K562 (cell line): Measurements from ENCODE around the gene PLTP. TPM values are rescaled to one million over a fixed set of nuclear protein-coding genes. Genes with fewer than 3 reads are reported as not detected.

Experiments used
- ATAC-seq: fragments of 200-7000 bp; cut with Tn5 transposase; 3 replicates; pipeline ENCODE4 v1.9.1; 2020; ENCODE audit warnings: moderate library complexity
- BruUV-seq: library from RNA; stranded (reverse); fragments of 400-500 nt; replicated peaks from 2 replicates; lab custom pipeline; 2021; lab: Mats Ljungman, UMichigan
- CTCF ChIA-PET: fragments of 300-600 bp; formaldehyde crosslinking; extraction: SDS; loops from one replicate; lab custom pipeline; 2021; ENCODE audit warnings: low intra/inter-chr PET ratio; lab: Yijun Ruan, JAX
- POLR2A ChIA-PET: fragments of 300-600, 350-650 bp; sonication (Branson Sonifier 250); formaldehyde crosslinking; extraction: SDS; loops from one replicate; lab custom pipeline; 2021; ENCODE audit warnings: antibody characterized with exemption, inconsistent platforms; lab: Yijun Ruan, JAX
- DNase-seq, 4 experiments: peaks; one replicate each; pipeline versions ENCODE4 v3.0.0 to v3.0.0-alpha.2; 2011 to 2018; ENCODE audit warnings: low spot score in 3 of 4, mixed read lengths in 3 of 4; ENCODE audit errors: extremely low read depth in 1 of 4
- FAIRE-seq: peaks from 2 replicates; lab custom pipeline; 2011; peaks lifted over from hg19 to GRCh38; lab: Jason Lieb, UNC
- H2AFZ ChIP-seq: 2 replicates; pipeline ENCODE4 v1.6.0; 2011; ENCODE audit warnings: low read depth, low read length, control low read depth, inconsistent platforms
- H3K27ac ChIP-seq: fragments of 200-600 bp; 3 replicates; pipeline ENCODE4 v1.8.0; 2011; ENCODE audit warnings: low read depth, mild to moderate bottlenecking, control low read depth, inconsistent platforms, low read length, moderate library complexity, mixed read lengths; ENCODE audit errors: extremely low read depth
- H3K27me3 ChIP-seq, 2 experiments: fragments of 300-600 bp in 1 of 2; 2 replicates in 1 of 2; 3 replicates in 1 of 2; pipeline versions ENCODE4 v1.6.0 to v1.8.0; 2011; ENCODE audit warnings: inconsistent platforms in 2 of 2, low read length in 2 of 2, mild to moderate bottlenecking in 1 of 2, mixed read lengths in 1 of 2, moderate library complexity in 1 of 2; ENCODE audit not compliant: control insufficient read depth in 2 of 2, insufficient read depth in 2 of 2
- H3K36me3 ChIP-seq: fragments of 300-600 bp; 3 replicates; pipeline ENCODE4 v1.8.0; 2011; ENCODE audit warnings: mild to moderate bottlenecking, low read length, inconsistent platforms; ENCODE audit not compliant: control insufficient read depth, insufficient read depth
- H3K4me1 ChIP-seq, 2 experiments: fragments of 200-600 bp in 1 of 2; replicated peaks in 1 of 2; 2 replicates in 1 of 2; 3 replicates in 1 of 2; pipeline versions ENCODE4 v1.5.1 to v1.8.0; 2011; ENCODE audit warnings: inconsistent platforms in 2 of 2, low read length in 2 of 2, mild to moderate bottlenecking in 1 of 2, mixed read lengths in 1 of 2, moderate library complexity in 1 of 2; ENCODE audit not compliant: control insufficient read depth in 2 of 2, insufficient read depth in 2 of 2
- H3K4me2 ChIP-seq: 2 replicates; pipeline ENCODE4 v1.6.1; 2011; ENCODE audit warnings: low read length, control low read depth, inconsistent platforms, mixed read lengths; ENCODE audit not compliant: insufficient read depth
- H3K4me3 ChIP-seq: fragments of 200-600 bp; sonication (generic), shearing (Covaris generic); 2 replicates; pipeline ENCODE4 v1.5.1; 2016; ENCODE audit warnings: control low read depth, inconsistent platforms
- H3K79me2 ChIP-seq: fragments of 200-600 bp; 3 replicates; pipeline ENCODE4 v1.8.0; 2011; ENCODE audit warnings: low read length, inconsistent platforms; ENCODE audit not compliant: control insufficient read depth, insufficient read depth
- H3K9ac ChIP-seq, 2 experiments: 2 replicates each; pipeline versions ENCODE4 v1.6.0 to v1.6.1; 2011; ENCODE audit warnings: low read depth in 2 of 2, low read length in 2 of 2, control low read depth in 1 of 2, inconsistent platforms in 1 of 2, mild to moderate bottlenecking in 1 of 2, mixed read lengths in 1 of 2; ENCODE audit not compliant: insufficient read depth in 1 of 2
- H3K9me1 ChIP-seq: one replicate; pipeline ENCODE4 v1.6.0; 2011; ENCODE audit warnings: inconsistent platforms, mild to moderate bottlenecking, low read length, moderate library complexity; ENCODE audit not compliant: control insufficient read depth, insufficient read depth
- H3K9me3 ChIP-seq: replicated peaks from 2 replicates; pipeline ENCODE4 v1.5.1; 2011; ENCODE audit warnings: low read depth, low read length, inconsistent platforms; ENCODE audit not compliant: control insufficient read depth, insufficient read depth
- H4K20me1 ChIP-seq: replicated peaks from 2 replicates; pipeline ENCODE4 v1.6.1; 2011; ENCODE audit warnings: low read length, inconsistent platforms, mixed read lengths; ENCODE audit not compliant: control insufficient read depth, insufficient read depth
- CHD7 ChIP-seq: fragments of 200-600 bp; sonication (generic); IDR thresholded peaks from one replicate; pipeline ENCODE4 v1.6.1; 2012; ENCODE audit warnings: mild to moderate bottlenecking, low read depth, low read length, inconsistent platforms
- CTBP1 ChIP-seq: fragments of 450-650 bp; IDR thresholded peaks from 2 replicates; pipeline ENCODE4 v1.6.1; 2016; ENCODE audit warnings: borderline replicate concordance
- HINFP ChIP-seq: fragments of 450-650 bp; conservative IDR thresholded peaks from 2 replicates; pipeline ENCODE4 v1.6.1; 2016; ENCODE audit warnings: missing genetic modification characterization, low read depth, mild to moderate bottlenecking, control low read depth, missing compliant biosample characterization
- IRF1 ChIP-seq: sonication (generic); formaldehyde crosslinking; IDR thresholded peaks from 2 replicates; pipeline ENCODE4 v1.8.0; 2022; ENCODE audit warnings: missing genetic modification reagents, mild to moderate bottlenecking, borderline replicate concordance
- NCOA2 ChIP-seq, 2 experiments: fragments of 450-650 bp; IDR thresholded peaks; 2 replicates each; pipeline ENCODE4 v1.6.1; 2018; ENCODE audit warnings: mild to moderate bottlenecking in 2 of 2, moderate library complexity in 1 of 2; ENCODE audit not compliant: partially characterized antibody in 2 of 2
- TCF7L2 ChIP-seq: fragments of 150-350 bp; IDR thresholded peaks from 2 replicates; pipeline ENCODE4 v1.6.1; 2016; ENCODE audit warnings: low read depth, mild to moderate bottlenecking, low read length, moderate library complexity
- WGBS: fragments of 100-300 bp; shearing (Covaris generic); methylation state at CpG from one replicate; pipeline ENCODE4 v1.1.6; 2016; ENCODE audit warnings: low coverage, mixed read lengths; ENCODE audit not compliant: insufficient coverage; ENCODE audit errors: missing lambda C conversion rate; 5-methylcytosine and 5-hydroxymethylcytosine counted together
- in situ Hi-C: fragments of 300-500 bp; cut with MboI; formaldehyde crosslinking; loops from 4 replicates; pipeline ENCODE4 v1.15.0; 2018; ENCODE audit warnings: inconsistent platforms, mixed read lengths
- intact Hi-C: fragments of 100-400 bp; cut with micrococcal nuclease; formaldehyde crosslinking; loops from 2 replicates; pipeline ENCODE4 v1.14.2; 2022
- polyA plus RNA-seq, 8 experiments: library from polyadenylated mRNA; depleted of rRNA in 4 of 8; stranded (reverse) in 5 of 8; unstranded in 3 of 8; fragments of >200 nt; fragmentation: Nextera tagmentation in 2 of 8; fragmentation: Illumina TruSeq in 1 of 8; extraction: Ambion mirVana in 2 of 8; extraction: Trizol in 1 of 8; gene quantifications; 2 replicates each; pipeline versions ENCODE4 v1.2.1 to v1.2.3, GENCODE V29; 2011 to 2014; ENCODE audit warnings: inconsistent platforms in 1 of 8, missing spikeins in 1 of 8
- total RNA-seq, 7 experiments: library from RNA; depleted of rRNA in 6 of 7; stranded (reverse); fragments of >200 nt in 6 of 7; fragmentation: Illumina TruSeq in 2 of 7; extraction: Trizol in 2 of 7; gene quantifications; 2 replicates each; pipeline versions ENCODE4 v1.2.1 to v1.2.3, GENCODE V29; 2011 to 2021; ENCODE audit warnings: low replicate concordance in 1 of 7

Gene PLTP
- total and polyA plus RNA-seq, 9 of the 15 experiments (the other 6 are each of a cell fraction or from before 2014, with no cell fraction given): 2.8 to 29.3 (median 17.6) TPM

- H3K9me1 ChIP-seq: no peaks in the 10 kb centered on the region
- TSS peak; percentile 85 for BruUV-seq
- DNase-seq (peak; percentile 59 to 87 (median 69)), ATAC-seq (peak; percentile 69), FAIRE-seq (peak; percentile 83)
- WGBS: 23% methylated on average over 22 of the region's 22 CpGs
- no peaks in the 10 kb centered on the region for H3K27me3 ChIP-seq
- H3K4me1 ChIP-seq: peaks cover 12 to 20% of the 10 kb centered on the region in 2 experiments; a peak in 4 of 5 replicates
- peak overlapping the region; percentile 99 for H3K4me3 ChIP-seq
- no peak overlapping the region for H3K27ac ChIP-seq
- H3K36me3 ChIP-seq: peaks cover 15% of the 10 kb centered on the region
- POLR2A ChIA-PET: interaction anchor here (0.6 to 4.9 kb wide), 28 partner anchors 10 to 581 kb away, joined by 3 to 91 read pairs (median 4); partner anchors contain the start of genes CTSA, DNTTIP1, NEURL2 and PLTP
- peaks cover 21% of the 10 kb centered on the region for H4K20me1 ChIP-seq
- intact Hi-C loops (loop anchor here (1.0 to 10.0 kb wide), 3 partner anchors 23 to 139 kb away; partner anchors contain the start of genes ACOT8, DNTTIP1, WFDC3 and ZSWIM3), in situ Hi-C loops (no loop called here)
- H3K79me2 ChIP-seq: peaks cover 21% of the 10 kb centered on the region
- peak overlapping the region; percentile 89 for H2AFZ ChIP-seq
- H3K4me2 ChIP-seq: peak overlapping the region; percentile 90
- H3K9me3 ChIP-seq: no peaks in the 10 kb centered on the region
- CTCF ChIA-PET: interaction anchor here (1.5 kb wide), 1 partner anchor 29 kb away, joined by 10 read pairs; no protein-coding TSS in a partner anchor
- H3K9ac ChIP-seq: peak overlapping the region; percentile 100
- TF ChIP-seq CHD7: no peak
- TF ChIP-seq NCOA2 (IDR thresholded peaks at IDR 0.05; ENCODE audit: partially characterized antibody in 2 of 2): no peak
- TF ChIP-seq HINFP (tag): no peak
- TF ChIP-seq IRF1: no peak
- TF ChIP-seq TCF7L2: no peak
- TF ChIP-seq CTBP1: peak; percentile 93
Observed at GRCh38 chr20:45933266-45934045, 21.5 kb upstream of the PLTP start.
